HG02763 (cell line): Measurements from ENCODE around the gene ONECUT1.

Source experiments
- ATAC-seq: cut with Tn5 transposase; IDR thresholded peaks from one replicate; pipeline ENCODE4 v1.9.1; 2021; ENCODE audit warnings: mild to moderate bottlenecking, moderate library complexity; ENCODE audit not compliant: unreplicated experiment

The ONECUT1 gene

GRCh38 chr15:52797625-52798501 lies 7.7 kb upstream of the ONECUT1 start:
- ATAC-seq, result no peak

- no peak for ATAC-seq
These were observed 6.8 kb upstream of the ONECUT1 start for GRCh38 chr15:52796753-52797520.

- ATAC-seq, result no peak
These were observed 6.0 kb upstream of the ONECUT1 start for GRCh38 chr15:52796228-52796521.

GRCh38 chr15:52795464-52796227 lies 5.5 kb upstream of the ONECUT1 start:
- no peak for ATAC-seq

- ATAC-seq, result no peak
These were observed 4.7 kb upstream of the ONECUT1 start for GRCh38 chr15:52794665-52795463.

- ATAC-seq, result no peak
These were observed 1.6 kb upstream of the ONECUT1 start for GRCh38 chr15:52791776-52792175.

- no peak for ATAC-seq
These were observed 1.0 kb upstream of the ONECUT1 start for GRCh38 chr15:52790941-52791751.

GRCh38 chr15:52789601-52790168 lies 451 bp downstream of the ONECUT1 start:
- no peak for ATAC-seq

GRCh38 chr15:52789008-52789600 lies 1.0 kb downstream of the ONECUT1 start:
- no peak for ATAC-seq

GRCh38 chr15:52788099-52788986 lies 1.8 kb downstream of the ONECUT1 start:
- ATAC-seq, result no peak

- no peak for ATAC-seq
These were observed 2.5 kb downstream of the ONECUT1 start for GRCh38 chr15:52787549-52788098.

- no peak for ATAC-seq
These were observed 3.0 kb downstream of the ONECUT1 start for GRCh38 chr15:52787123-52787503.

GRCh38 chr15:52786436-52787122 lies 3.6 kb downstream of the ONECUT1 start:
- ATAC-seq, result no peak

- ATAC-seq, result no peak
These were observed 4.3 kb downstream of the ONECUT1 start for GRCh38 chr15:52785672-52786406.

GRCh38 chr15:52784799-52785671 lies 5.1 kb downstream of the ONECUT1 start:
- no peak for ATAC-seq
